HG03159 (cell line): ENCODE measurements around the gene SKA1.

Experiments used
- ATAC-seq: cut with Tn5 transposase; IDR thresholded peaks from one replicate; pipeline ENCODE4 v1.9.1; 2021; ENCODE audit warnings: mild to moderate bottlenecking, moderate library complexity; ENCODE audit not compliant: unreplicated experiment

Gene SKA1

GRCh38 chr18:50374753-50375391 lies at the start of gene SKA1:
SKA1 (plus strand) TSS chr18:50375046; CDS start chr18:50375831, 785 bp downstream.
- ATAC-seq = peak; percentile 93

- ATAC-seq = no peak
Observed at GRCh38 chr18:50327983-50328382, 46.9 kb upstream of the SKA1 start.

- ATAC-seq = no peak
Observed at GRCh38 chr18:50330176-50330575, 44.7 kb upstream of the SKA1 start.

- no peak for ATAC-seq
Observed at GRCh38 chr18:50331691-50332090, 43.2 kb upstream of the SKA1 start.

GRCh38 chr18:50334546-50335152 lies 40.2 kb upstream of the SKA1 start:
- peak; percentile 52 for ATAC-seq

GRCh38 chr18:50338122-50338521 lies 36.7 kb upstream of the SKA1 start:
- ATAC-seq = no peak

- ATAC-seq = no peak
Observed at GRCh38 chr18:50338715-50339114, 36.1 kb upstream of the SKA1 start.

GRCh38 chr18:50340078-50340477 lies 34.8 kb upstream of the SKA1 start:
- ATAC-seq = no peak

- ATAC-seq = no peak
Observed at GRCh38 chr18:50341443-50341842, 33.4 kb upstream of the SKA1 start.

GRCh38 chr18:50350699-50351098 lies 24.1 kb upstream of the SKA1 start:
- no peak for ATAC-seq

GRCh38 chr18:50356036-50356945 lies 18.6 kb upstream of the SKA1 start:
- peak; percentile 67 for ATAC-seq

- no peak for ATAC-seq
Observed at GRCh38 chr18:50358844-50359243, 16.0 kb upstream of the SKA1 start.

- no peak for ATAC-seq
Observed at GRCh38 chr18:50359806-50360205, 15.0 kb upstream of the SKA1 start.

- no peak for ATAC-seq
Observed at GRCh38 chr18:50360611-50361010, 14.2 kb upstream of the SKA1 start.

GRCh38 chr18:50369672-50370071 lies 5.2 kb upstream of the SKA1 start:
- no peak for ATAC-seq

GRCh38 chr18:50372743-50373142 lies 2.1 kb upstream of the SKA1 start:
- ATAC-seq = no peak

GRCh38 chr18:50373561-50374219 lies 1.2 kb upstream of the SKA1 start:
- ATAC-seq = no peak

GRCh38 chr18:50374220-50374752 lies 560 bp upstream of the SKA1 start:
- ATAC-seq = no peak

GRCh38 chr18:50377061-50377798 lies 2.4 kb downstream of the SKA1 start:
- ATAC-seq = no peak

GRCh38 chr18:50388988-50389387 lies 14.1 kb downstream of the SKA1 start:
- no peak for ATAC-seq
